GM15510 (cell line): ENCODE data around the gene ALAD.

Experiments used
- POLR2A ChIP-seq: IDR thresholded peaks from 3 replicates; pipeline ENCODE4 v1.6.1; 2011; ENCODE audit warnings: borderline replicate concordance; ENCODE audit not compliant: insufficient read length; ENCODE audit errors: extremely low read depth

Gene ALAD

GRCh38 chr9:113401027-113401792, at the start of gene ALAD:
Gene ALAD (minus strand): TSS chr9:113401284. CDS start chr9:113393559, 7,725 bp downstream.
- TF ChIP-seq POLR2A, result peak; percentile 78

- no peak for TF ChIP-seq POLR2A
These were observed 48.3 kb upstream of the ALAD start for GRCh38 chr9:113449376-113449775.

- TF ChIP-seq POLR2A, result no peak
These were observed 45.2 kb upstream of the ALAD start for GRCh38 chr9:113446323-113446740.

GRCh38 chr9:113444736-113445135, 43.7 kb upstream of the ALAD start:
- TF ChIP-seq POLR2A, result no peak

DNA sequence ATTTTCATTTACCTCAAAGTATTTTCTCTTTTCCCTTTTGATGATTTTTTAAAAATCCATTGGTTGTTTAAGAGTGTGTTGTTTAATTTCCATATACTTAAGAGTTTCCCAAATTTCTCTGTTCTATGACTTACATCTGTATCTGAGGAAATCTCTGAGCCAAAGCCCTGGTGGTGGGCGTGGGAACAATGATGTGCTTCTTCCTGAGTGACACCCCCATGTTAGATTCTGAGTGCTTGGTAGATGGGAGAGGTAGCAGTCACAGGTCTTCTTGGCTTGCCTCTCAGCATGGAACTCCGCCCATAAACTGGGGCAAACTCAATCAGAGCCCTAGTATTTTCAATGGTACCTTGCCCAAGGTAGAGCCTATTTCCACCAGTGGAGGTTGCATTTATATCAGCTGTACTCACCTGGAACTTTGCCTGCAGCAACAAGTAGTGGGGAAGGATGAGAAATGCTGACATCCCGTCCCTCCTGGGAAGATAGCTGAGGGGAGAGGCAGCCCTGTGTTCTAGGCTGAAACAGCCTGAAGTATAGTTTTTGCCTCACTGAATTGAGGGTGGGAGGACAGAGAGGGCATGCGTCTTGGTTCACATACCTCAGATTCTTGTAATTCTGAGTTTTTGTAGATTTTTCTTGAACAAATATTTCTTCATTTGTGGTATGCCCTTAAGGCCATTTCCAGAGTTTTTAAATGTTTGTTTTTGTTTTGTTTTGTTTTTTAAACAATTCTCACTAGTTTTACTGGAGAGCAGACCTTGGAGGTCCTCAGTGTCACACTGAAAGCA, 35.8 kb upstream of the ALAD start:
- no peak for TF ChIP-seq POLR2A

DNA sequence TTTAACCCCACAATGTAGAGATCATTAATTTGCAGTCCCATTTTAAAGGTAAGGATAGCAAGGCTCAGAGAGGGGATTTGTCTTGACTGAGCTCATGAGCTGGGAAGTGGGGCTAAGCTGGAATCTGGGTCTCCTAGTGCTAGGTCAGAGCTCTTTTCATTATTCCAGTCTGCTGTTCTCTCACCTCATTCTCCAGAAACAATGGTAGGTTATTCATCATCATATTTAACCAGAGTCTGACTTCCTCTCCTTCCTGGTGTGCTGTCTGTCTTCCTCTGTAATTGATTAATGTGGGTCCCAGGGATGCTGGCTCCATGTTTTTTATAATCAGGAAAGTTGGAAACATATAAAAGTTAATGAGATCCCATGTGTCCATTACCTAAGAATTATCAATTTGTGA, 30.1 kb upstream of the ALAD start:
- no peak for TF ChIP-seq POLR2A

- TF ChIP-seq POLR2A, result no peak
These were observed 27.1 kb upstream of the ALAD start for GRCh38 chr9:113428062-113428615.

DNA sequence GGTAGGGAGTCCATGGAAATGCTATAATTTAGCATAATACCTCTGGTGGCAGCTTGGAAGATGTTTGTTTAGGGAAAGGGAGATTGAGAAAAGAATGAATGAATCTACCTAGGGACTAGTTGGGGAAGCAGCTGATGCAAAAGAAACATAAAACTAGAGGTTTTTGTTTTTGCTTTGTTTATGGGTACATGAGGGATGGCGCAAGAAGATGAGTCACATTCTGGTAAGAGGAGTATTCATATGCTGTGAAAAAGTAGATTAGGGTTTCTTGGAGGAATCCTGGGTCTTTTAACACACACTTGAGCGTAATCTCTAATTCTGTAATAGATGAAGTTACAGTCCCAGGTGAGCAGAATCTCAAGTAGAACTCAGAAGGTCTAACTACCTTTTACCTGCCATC, 26.5 kb upstream of the ALAD start:
- no peak for TF ChIP-seq POLR2A

- TF ChIP-seq POLR2A, result no peak
These were observed 25.6 kb upstream of the ALAD start for GRCh38 chr9:113426701-113427100.

- no peak for TF ChIP-seq POLR2A
These were observed 24.0 kb upstream of the ALAD start for GRCh38 chr9:113425072-113425471.

- TF ChIP-seq POLR2A, result no peak
These were observed 20.6 kb upstream of the ALAD start for GRCh38 chr9:113421726-113422125.

DNA sequence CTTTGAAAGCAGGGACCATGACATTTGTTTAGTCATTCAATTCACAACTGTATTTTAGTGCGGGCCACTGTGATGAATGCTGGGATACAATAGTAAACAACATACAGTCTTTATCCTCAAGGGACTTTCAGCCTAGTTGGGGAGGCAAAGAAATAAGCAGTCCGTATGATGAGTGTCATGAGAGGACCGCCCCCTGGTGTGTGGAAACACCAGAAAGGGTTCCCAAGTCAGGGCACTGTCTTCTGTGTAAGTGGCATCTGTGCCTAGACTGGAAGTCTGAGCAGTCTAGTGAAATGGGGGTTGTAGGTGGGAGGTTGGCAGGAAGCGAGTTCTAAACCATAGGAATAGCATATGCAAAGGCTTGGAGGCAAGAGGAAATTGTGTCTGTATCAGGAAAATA, 16.3 kb upstream of the ALAD start:
- TF ChIP-seq POLR2A, result no peak

DNA sequence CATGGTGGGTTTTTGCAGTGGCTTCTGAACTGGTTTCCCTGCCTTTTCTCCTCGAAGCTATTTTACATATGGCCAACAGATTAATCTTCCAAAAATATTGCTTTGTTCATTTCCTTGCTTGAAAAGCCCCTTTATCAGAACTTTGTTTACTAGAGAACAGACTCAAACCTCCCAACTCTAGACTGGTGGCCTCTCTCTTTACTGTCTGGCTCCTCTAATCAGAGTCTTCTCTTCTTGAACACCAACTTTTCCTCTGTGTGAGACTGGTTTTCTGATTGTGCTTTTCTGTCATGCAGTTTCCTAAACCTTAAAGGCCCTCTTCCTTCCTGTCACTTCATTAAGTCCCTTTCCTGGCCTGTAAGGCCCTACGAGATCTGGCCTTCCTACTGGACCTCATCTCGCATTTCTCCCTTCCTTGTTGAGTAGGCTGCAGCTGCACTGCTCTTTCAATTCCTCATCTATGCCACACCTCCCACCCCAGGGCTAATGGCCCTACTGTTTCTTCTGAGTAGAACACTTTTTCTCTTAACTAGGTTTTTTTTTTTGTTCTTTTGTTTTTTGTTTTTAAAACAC, 15.2 kb upstream of the ALAD start:
- TF ChIP-seq POLR2A, result peak; percentile 25

- peak; percentile 76 for TF ChIP-seq POLR2A
These were observed 9.3 kb upstream of the ALAD start, which contains the start of the genes C9orf43 and POLE3 for GRCh38 chr9:113410207-113410864. Gene C9orf43 (plus strand): TSS chr9:113410747. CDS start chr9:113413494, 2,747 bp downstream. Gene POLE3 (minus strand): TSS chr9:113410675. CDS start chr9:113410293, 382 bp downstream.
